Breast epithelium (tissue), 4 donors: Measurements from ENCODE around the gene HIPK2. TPM values are rescaled to one million over a fixed set of nuclear protein-coding genes. Genes with fewer than 3 reads are reported as not detected.

Experiments used
- DNase-seq, 2 donors: peaks; one replicate each; pipeline ENCODE4 v3.0.0-alpha.2; 2019; ENCODE audit warnings: low spot score in 2 of 2
- H3K27ac ChIP-seq, 2 donors: fragments of 200-600 bp; sonication (generic) in 1 of 2; one replicate each; pipeline ENCODE4 v1.5.1; 2016 to 2019; ENCODE audit warnings: mild to moderate bottlenecking in 1 of 2
- H3K27me3 ChIP-seq, 2 donors: fragments of 200-600 bp; sonication (generic) in 1 of 2; one replicate each; pipeline versions ENCODE4 v1.5.1 to v1.6.0; 2017 to 2019; ENCODE audit warnings: control low read depth in 1 of 2, mild to moderate bottlenecking in 1 of 2
- H3K36me3 ChIP-seq: fragments of 200-600 bp; one replicate; pipeline ENCODE4 v1.5.1; 2019
- H3K4me1 ChIP-seq, 2 donors: fragments of 200-600 bp; sonication (generic); one replicate each; pipeline ENCODE4 v1.5.1; 2016 to 2019; ENCODE audit warnings: control low read depth in 1 of 2
- H3K4me3 ChIP-seq, 3 donors: fragments of 200-600 bp; sonication (generic); 1 replicate in 2 of 3; 2 replicates in 1 of 3; pipeline ENCODE4 v1.5.1; 2016 to 2019; ENCODE audit warnings: mild to moderate bottlenecking in 3 of 3, moderate library complexity in 2 of 3
- H3K9me3 ChIP-seq, 2 donors: fragments of 200-600 bp; sonication (generic) in 1 of 2; one replicate each; pipeline ENCODE4 v1.5.1; 2016 to 2019; ENCODE audit warnings: control low read depth in 1 of 2
- POLR2A ChIP-seq: fragments of 450-650 bp; IDR thresholded peaks from one replicate; pipeline ENCODE4 v1.6.1; 2016; ENCODE audit warnings: antibody characterized with exemption, mild to moderate bottlenecking, moderate library complexity
- POLR2AphosphoS5 ChIP-seq, 3 donors: sonication (generic); formaldehyde crosslinking; IDR thresholded peaks; one replicate each; pipeline ENCODE4 v1.6.1; 2017; ENCODE audit warnings: antibody characterized with exemption in 3 of 3
- intact Hi-C: fragments of 100-400 bp; cut with DNase I; formaldehyde crosslinking; loops from one replicate; pipeline ENCODE4 v1.15.1; 2023; ENCODE audit warnings: low total_unique reads
- total RNA-seq, 3 donors: library from RNA; depleted of rRNA; stranded (reverse); fragments of >200 nt; gene quantifications; one replicate each; pipeline ENCODE4 v1.1.0, GENCODE V29; 2016
- TF ChIP-seq, protein P1 (sequence below), 3 donors: fragments of 450-650 bp; IDR thresholded peaks; one replicate each; pipeline ENCODE4 v1.5.1; 2016 to 2017; ENCODE audit warnings: antibody characterized with exemption in 3 of 3, mild to moderate bottlenecking in 3 of 3, moderate library complexity in 3 of 3

HIPK2 gene
- total RNA-seq, 3 donors from 2014 or later = 26.4 to 31.8 (median 31.1) TPM

DNA sequence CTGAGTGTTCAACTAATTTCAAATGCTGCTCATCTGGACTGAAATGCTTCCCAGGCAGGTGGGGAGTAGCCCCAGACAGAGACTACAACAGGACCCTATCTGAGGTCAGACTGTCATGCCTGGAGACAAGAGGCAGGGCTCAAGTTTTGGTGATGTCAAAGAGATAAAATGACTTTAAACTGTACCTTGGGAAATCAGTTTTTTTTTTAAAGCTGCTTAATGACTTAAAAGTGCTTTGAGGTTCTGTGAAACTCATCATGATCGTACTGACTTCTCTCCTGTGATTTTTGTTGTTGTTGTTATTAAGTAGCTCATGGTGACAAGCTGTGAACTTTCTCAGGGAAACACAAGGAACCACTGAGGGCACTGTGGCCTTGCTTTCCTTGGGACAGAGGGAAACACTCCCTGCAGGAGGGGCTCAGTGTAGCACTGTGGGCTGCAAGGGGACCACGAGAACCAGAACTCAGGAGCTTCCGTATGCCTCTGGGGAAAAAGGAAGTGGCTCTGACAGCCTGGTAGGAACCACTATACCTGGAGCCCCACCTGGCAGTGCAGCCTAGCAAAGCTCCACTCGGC is 9.5 kb downstream of the HIPK2 start:
- Histone ChIP-seq H3K4me3 (no peak overlapping the region), H3K36me3 (no peaks in the 10 kb centered on the region), H3K27me3 (no peaks in the 10 kb centered on the region), H3K9me3 (no peaks in the 10 kb centered on the region), H3K27ac (no peak overlapping the region), H3K4me1 (no peaks in the 10 kb centered on the region)
- intact Hi-C loops = no loop called here
- DNase-seq = no peak
- TF ChIP-seq POLR2A (no peak), POLR2AphosphoS5 (IDR thresholded peaks at IDR 0.05) (no peak)
- TF ChIP-seq, protein P1, sequence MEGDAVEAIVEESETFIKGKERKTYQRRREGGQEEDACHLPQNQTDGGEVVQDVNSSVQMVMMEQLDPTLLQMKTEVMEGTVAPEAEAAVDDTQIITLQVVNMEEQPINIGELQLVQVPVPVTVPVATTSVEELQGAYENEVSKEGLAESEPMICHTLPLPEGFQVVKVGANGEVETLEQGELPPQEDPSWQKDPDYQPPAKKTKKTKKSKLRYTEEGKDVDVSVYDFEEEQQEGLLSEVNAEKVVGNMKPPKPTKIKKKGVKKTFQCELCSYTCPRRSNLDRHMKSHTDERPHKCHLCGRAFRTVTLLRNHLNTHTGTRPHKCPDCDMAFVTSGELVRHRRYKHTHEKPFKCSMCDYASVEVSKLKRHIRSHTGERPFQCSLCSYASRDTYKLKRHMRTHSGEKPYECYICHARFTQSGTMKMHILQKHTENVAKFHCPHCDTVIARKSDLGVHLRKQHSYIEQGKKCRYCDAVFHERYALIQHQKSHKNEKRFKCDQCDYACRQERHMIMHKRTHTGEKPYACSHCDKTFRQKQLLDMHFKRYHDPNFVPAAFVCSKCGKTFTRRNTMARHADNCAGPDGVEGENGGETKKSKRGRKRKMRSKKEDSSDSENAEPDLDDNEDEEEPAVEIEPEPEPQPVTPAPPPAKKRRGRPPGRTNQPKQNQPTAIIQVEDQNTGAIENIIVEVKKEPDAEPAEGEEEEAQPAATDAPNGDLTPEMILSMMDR (IDR thresholded peaks at IDR 0.05) = no peak

- intact Hi-C loops = no loop called here
- no peak for TF ChIP-seq POLR2AphosphoS5 (IDR thresholded peaks at IDR 0.05)
- TF ChIP-seq, protein P1 (IDR thresholded peaks at IDR 0.05) = no peak
- TF ChIP-seq POLR2A = no peak
- Histone ChIP-seq H3K27me3 (no peaks in the 10 kb centered on the region), H3K9me3 (no peaks in the 10 kb centered on the region), H3K36me3 (no peaks in the 10 kb centered on the region), H3K27ac (peak overlapping the region in 1 of 2 donors; percentile 33), H3K4me1 (no peaks in the 10 kb centered on the region), H3K4me3 (no peak overlapping the region)
- DNase-seq = no peak
These were observed 10.2 kb downstream of the HIPK2 start for GRCh38 chr7:139767561-139767982.

DNA sequence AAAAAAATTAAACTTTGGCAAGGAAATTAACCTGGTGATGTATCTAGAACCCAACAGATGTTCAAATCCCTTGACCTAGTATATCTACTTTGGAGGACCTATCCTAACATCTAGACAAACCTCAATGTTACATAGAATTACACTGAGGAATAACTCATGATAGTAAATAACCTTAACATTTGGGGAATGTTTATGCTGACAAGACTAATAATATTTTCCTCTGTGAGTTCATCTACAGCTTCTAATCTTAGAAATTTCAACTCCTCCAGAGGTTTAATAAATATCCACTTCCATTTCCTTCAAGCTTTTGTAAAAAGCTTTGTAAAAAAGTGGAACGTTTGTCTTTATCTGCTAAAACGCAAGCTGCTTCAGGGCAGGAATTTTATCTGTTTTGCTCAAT is 12.7 kb downstream of the HIPK2 start:
- Histone ChIP-seq H3K36me3 (no peaks in the 10 kb centered on the region), H3K27me3 (no peaks in the 10 kb centered on the region), H3K4me1 (no peaks in the 10 kb centered on the region), H3K4me3 (no peak overlapping the region), H3K27ac (no peak overlapping the region), H3K9me3 (no peaks in the 10 kb centered on the region)
- DNase-seq = no peak
- TF ChIP-seq, protein P1 (IDR thresholded peaks at IDR 0.05) = no peak
- no peak for TF ChIP-seq POLR2A
- no peak for TF ChIP-seq POLR2AphosphoS5 (IDR thresholded peaks at IDR 0.05)
- intact Hi-C loops = no loop called here

GRCh38 chr7:139763330-139763729 is 14.5 kb downstream of the HIPK2 start:
- no peak overlapping the region for H3K4me3 ChIP-seq
- no peak overlapping the region for H3K27ac ChIP-seq
- H3K36me3 ChIP-seq = no peaks in the 10 kb centered on the region
- H3K4me1 ChIP-seq = no peaks in the 10 kb centered on the region
- no peaks in the 10 kb centered on the region for H3K27me3 ChIP-seq
- DNase-seq = no peak
- intact Hi-C loops = no loop called here
- no peaks in the 10 kb centered on the region for H3K9me3 ChIP-seq
- TF ChIP-seq POLR2A (no peak), POLR2AphosphoS5 (IDR thresholded peaks at IDR 0.05) (no peak)
- TF ChIP-seq, protein P1 (IDR thresholded peaks at IDR 0.05) = no peak

DNA sequence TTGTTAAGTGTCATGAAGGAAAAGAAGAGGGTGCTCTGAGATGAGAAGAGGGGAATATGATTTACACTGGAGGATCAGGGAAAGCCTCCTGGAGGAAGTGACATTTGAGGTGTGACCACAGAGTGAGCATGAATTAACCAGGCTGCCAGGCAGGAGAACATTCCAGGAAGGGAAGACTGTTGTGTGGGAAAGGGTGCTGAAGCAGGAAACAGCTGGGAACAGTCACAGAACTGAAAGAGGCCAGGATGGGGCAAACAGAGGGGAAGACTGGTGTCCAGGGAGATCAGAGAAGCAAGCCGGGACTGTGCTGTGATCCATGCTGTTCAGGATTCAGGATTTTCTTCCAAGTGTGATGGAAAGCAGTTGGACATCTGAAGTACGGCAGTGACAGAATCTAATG is 14.9 kb downstream of the HIPK2 start:
- DNase-seq = no peak
- no peaks in the 10 kb centered on the region for H3K4me1 ChIP-seq
- H3K36me3 ChIP-seq = no peaks in the 10 kb centered on the region
- H3K9me3 ChIP-seq = no peaks in the 10 kb centered on the region
- H3K4me3 ChIP-seq = no peak overlapping the region
- H3K27ac ChIP-seq = no peak overlapping the region
- intact Hi-C loops = no loop called here
- TF ChIP-seq POLR2AphosphoS5 (IDR thresholded peaks at IDR 0.05) (no peak), POLR2A (no peak)
- TF ChIP-seq, protein P1 (IDR thresholded peaks at IDR 0.05) = no peak
- H3K27me3 ChIP-seq = no peaks in the 10 kb centered on the region
